DMS53 (cell line): ENCODE results near the gene EP400.

Experiments used
- DNase-seq: peaks from one replicate; lab custom pipeline; 2025; lab: John Stamatoyannopoulos, UW

The EP400 gene

DNA sequence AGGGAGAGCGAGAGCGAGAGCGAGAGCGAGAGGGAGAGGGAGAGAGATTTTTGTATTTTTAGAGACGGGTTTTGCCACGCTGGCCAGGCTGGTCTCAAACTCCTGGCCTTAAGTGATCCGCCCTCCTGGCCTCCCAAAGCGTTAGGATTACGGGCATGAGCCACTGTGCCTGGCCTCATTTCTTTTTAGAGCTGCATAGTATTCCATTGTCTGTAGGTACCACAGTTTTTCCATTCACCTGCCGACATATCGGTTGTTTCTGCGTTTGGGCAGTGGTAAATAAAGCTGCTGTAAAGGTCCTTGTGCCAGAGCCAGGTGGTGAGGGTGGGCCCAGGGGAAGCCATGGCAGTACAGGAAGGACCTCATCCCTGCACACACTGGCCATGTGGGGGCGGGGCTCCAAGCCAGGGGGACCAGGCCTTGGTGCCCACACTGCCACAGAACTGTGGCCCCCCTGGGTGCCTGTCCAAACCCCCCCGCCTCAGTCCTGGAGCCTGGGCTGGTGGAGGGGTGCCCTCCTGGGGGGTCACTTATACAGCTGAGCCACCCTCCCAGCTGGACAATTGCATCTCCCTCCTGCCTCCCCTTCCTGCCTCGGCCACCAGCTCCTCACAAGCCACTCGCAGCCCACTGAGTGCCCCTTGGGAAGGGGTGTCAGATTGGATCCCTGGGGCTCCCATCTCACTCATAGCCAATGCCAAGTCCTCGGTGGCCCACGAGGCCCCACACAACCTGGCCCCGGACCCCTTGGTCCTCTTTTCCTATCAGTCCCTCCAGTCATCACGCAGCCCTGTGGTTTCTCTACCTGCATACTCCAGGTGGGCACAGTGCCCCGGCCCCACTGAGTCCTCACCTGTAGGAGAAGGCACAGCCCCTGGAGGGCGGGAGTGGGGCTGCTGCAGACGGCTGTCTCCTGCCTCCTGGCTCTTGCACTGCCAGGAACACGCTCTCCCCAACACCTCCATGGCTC, 22.3 kb upstream of the EP400 start:
- DNase-seq: peak; percentile 43

DNA sequence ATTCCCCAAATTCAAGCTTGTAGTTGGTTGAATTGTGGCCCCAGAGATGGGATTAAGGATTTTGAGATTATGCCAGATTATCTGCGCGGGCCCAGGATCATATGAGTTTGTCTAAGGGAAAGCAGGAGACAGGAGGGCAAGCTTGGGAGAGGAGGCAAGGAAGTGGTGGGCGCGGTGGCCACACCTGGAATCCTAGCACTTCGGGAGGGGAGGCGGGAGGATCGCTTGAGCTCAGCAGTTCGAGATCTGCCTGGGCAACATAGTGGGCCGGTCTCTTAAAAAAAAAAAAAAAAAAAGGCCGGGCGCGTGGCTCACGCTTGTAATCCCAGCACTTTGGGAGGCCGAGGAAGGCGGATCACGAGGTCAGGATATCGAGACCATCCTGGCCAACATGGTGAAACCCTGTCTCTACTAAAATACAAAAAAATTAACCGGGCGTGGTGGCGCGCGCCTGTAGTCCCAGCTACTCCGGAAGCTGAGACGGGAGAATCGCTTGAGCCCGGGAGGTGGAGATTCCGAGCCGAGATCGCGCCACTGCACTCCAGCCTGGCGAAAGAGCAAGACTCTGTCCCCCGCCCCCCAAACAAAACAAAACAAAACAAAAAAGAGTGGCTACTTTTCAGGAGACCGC, 21.5 kb upstream of the EP400 start:
- DNase-seq: peak; percentile 79

DNA sequence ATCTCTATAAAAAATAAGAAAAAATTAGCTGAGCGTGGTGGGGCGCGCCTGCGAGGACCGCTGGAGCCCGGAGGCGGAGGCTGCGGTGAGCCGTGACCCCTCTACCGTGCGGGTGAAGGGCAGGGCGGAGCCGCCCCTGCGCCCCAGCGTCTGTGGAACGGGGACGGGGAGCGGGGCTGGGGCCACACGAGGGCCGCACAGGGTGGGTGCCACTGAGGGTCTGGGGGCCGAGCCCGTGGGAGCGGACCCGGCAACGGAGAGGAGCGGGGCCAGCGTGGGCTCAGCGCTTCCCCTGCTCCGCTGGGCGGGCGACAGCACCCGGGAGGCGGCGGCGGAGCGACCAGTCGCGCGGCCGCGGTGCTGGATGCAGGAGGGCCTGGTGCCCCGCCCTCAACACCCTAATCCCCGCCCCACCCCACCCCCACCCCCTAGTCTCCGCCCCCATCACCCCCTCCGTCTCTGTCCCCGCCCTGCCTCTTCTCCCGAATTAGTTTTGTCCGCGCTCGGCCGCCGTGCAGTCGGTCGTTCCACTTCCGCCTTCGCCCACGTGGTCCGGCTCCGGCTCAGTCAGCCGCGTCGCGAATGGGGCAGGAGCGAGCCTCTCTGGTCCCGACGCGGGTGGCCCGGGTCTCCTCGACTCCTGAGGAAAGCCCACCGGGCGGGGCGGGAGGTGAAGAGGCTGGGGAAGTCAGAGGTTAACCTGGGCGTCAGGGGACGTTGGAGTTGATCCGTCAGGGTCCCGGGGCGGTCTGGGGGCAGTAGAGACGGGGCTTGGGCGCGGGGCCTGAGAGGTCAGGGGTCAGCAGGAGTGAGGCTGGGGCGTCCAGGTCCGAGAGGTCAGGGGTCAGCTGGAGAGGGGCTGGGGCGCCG, 20.8 kb upstream of the EP400 start, which contains the start of gene PUS1:
PUS1 (plus strand) TSS at position 566 of the 870 bp plus-strand sequence. CDS start 447 bp downstream, outside the sequence.
- peak; percentile 98 for DNase-seq

DNA sequence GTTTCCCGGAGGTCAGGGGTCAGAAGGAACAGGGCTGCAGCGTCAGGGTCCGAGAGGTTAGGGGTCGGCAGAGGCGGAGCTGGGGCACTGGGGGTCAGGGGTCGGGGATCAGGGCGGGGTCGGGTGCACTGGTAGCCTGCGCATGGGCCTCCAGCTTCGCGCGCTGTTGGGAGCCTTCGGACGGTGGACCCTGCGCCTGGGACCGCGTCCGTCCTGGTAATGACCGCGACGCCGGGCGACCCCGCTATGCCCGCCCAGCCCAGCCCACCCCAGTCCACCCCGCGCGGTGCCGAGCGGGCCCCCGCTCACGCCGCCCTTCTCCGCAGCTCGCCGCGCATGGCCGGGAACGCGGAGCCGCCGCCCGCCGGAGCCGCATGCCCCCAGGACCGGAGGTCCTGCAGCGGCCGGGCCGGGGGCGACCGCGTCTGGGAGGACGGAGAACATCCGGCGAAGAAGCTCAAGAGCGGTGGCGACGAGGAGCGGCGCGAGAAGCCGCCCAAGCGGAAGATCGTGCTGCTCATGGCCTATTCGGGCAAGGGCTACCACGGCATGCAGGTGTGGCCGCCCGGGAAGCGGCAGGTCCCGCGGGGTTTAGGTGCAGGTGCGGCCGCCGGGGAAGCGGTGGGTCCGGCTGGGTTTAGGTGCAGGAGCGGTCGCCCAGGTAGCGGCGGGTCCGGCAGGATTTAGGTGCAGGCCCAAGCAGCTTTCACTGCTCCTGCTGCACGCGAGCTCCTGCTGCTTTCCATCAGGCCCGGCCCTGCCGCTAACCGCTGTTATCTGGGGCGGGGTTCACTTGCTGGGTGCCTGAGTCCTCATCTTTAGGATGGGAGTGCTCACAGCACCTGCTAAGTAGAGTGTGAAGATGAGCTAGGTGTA, 19.9 kb upstream of the EP400 start:
- peak; percentile 70 for DNase-seq

DNA sequence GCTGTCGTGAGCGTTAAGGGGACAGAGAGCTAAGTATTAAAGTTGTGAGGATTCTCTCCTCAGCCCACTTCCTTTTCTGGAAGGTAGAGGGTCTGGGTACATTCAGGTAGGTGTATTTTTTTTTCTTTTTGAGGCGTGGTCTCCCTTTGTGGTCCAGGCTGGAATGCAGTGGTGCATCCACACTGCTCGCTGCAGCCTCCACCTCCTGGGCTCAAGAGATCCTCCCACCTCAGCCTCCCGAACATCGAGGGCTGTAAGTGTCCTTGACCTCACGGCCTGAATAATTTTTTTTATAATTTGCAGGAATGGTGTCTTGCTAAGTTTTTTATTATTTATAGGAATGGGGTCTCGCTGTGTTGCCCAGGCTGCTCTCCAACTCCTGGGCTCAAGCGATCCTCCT, 19.2 kb upstream of the EP400 start:
- DNase-seq: no peak

DNA sequence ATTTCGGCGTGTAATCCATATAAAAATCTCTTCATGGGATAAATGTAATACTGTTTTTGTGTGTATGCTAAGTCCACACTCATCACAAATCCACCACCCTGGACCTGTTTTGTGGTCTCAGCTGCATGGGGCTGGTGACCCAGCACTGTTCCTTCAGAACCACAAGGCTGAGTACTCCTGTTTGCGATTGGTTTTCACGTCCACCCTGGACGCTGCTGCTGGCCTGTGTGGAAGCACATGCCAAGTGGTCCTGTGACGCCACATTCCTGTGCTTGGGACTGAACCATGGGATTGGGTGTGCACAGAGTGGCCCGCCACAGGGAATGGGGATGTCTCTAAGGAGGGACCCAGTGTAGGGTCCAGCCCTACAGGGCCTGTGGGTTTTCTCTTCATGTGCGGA, 16.4 kb upstream of the EP400 start:
- DNase-seq: no peak

DNA sequence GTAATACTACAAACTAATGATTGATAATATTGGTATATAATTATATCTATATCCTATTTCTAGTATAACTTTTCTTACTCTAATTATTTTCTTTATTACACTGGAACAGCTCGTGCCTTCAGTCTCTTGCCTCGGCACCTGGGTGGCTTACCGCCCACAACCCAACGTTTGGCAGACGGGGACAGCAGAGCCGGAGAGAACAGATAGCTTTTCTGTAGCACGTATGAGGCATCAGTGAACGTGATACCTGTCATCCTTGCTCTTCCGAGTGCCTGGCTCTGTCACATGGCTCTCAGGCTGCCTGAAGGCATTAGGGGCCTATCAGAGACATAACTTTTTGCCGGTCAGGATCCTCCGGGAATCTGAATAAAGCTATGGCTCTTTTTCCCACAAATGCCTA, 15.2 kb upstream of the EP400 start:
- no peak for DNase-seq

DNA sequence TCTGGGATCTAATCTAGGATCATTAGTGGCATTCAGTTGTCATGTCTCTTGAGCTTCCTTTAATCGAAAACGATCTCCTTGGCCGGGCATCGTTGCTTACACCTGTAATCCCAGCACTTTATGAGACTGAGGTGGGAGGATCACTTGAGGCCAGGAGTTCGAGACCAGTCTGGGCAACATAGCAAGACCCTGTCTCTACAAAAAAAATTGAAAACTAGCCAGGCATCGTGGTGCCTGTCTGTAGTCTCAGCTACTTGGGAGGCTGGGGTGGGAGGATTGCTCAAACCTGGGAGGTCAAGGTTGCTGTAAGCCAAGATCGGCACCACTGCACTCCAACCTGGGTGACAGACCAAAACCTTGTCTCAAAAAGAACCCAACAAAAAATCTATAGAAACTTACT, 11.7 kb upstream of the EP400 start:
- DNase-seq: no peak

DNA sequence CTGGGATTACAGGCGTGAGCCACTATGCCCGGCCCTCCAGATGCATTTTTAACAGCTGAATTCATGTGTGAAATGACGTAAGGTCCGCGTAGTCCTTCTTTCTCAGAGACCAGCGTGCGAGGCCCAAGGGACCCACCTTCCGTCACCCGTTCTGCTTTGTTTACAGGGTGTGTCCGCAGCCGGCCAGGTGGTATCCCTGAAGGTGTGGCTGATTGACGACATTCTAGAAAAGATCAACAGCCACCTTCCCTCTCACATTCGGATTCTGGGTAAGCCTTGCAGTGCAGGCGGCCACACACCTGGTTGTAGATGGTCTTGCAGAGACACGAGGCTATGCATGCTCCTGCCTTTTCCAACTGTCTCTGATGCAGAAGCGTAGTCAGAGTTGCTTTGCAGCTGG, 10.7 kb upstream of the EP400 start:
- no peak for DNase-seq

DNA sequence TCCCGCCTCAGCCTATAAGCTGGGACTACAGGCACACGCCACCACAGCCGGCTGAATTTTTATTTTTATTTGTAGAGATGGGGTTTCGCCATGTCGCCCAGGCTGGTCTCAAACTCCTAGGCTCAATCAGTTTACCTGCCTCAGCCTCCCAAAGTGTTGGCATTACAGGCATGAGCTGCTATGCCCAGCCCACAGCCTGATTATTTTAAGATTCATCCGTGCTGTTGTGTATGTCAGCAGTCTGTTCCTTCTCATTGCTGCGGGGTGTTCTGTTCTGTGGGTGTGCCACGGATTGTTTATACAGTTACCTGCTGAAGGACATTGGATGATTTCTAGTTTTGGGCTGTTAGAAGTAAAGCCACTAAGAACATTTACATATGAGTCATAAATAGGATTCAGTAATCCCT, 9.6 kb upstream of the EP400 start:
- DNase-seq: no peak

DNA sequence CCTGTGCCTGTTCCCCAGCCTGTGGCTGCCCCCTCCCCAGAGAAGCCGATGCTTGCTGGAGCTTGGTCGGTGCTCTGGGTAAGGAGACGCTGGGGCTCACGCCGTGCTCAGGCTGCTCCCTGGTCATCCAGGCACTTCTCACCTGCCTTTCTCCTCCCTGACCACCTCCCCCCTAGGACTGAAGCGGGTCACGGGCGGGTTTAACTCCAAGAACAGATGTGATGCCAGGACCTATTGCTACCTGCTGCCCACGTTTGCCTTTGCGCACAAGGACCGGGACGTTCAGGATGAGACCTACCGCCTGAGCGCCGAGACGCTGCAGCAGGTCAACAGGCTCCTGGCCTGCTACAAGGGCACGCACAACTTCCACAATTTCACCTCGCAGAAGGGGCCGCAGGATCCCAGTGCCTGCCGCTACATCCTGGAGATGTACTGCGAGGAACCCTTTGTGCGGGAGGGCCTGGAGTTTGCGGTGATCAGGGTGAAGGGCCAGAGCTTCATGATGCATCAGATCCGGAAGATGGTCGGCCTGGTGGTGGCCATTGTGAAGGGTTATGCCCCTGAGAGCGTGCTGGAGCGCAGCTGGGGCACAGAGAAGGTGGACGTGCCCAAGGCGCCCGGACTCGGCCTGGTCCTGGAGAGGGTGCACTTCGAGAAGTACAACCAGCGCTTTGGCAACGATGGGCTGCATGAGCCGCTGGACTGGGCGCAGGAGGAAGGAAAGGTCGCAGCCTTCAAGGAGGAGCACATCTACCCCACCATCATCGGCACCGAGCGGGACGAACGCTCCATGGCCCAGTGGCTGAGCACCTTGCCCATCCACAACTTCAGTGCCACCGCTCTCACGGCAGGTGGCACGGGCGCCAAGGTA, 8.4 kb upstream of the EP400 start:
- DNase-seq: no peak

DNA sequence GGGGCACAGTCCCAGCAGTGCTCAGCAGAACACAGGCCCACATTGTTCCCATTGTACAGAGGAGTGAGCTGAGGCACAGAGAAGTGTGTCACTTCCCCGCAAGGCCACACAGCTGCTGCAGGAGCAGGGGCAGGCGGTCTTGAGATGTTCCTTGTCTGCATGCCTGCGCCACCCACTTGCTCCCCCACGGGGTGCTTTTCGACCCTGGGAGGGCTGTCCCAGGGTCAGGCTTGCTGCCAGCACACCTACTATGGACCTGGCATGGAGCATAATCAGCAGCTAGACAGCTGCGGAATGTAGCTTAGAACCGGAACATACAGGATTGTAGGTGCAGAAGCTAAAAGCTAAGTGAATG, 7.8 kb upstream of the EP400 start:
- no peak for DNase-seq

DNA sequence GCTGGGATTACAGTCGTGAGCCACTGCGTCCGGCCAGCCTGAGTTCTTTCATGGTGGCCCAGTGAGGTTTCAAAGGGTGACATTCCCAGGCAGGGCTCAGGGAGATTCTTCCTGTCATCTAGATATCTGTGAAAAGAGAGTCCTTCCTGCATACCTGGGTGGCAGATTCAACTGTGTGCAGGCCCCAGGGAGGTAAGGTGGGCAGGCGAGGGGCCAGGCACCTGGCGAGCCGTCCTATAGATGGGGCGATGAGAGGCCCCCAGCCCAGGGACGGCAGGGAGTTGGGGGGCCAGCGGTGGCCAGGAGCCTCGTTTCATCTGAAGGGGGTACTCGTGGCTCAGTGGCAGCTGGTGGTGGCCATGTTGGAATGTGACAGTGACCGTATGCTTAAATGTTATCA, 7.1 kb upstream of the EP400 start:
- DNase-seq: no peak

DNA sequence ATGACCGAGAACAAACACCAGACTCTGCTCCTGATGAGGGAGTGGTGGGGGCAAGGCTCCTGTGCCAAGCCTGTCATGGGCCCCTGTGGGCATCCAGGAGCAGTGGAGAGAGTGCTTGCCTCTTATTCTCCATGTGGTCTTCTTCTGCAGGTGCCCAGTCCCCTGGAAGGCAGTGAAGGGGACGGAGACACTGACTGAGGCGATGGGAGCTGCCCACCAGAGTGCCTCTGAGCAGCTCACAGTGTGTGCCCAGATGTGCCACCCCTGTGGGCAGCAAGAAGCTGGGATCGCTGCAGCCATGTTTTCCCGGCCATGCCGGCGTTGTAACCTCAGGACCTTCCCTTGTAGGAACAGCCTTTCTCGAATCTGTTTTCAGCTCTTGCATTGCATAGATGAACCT, 6.4 kb upstream of the EP400 start:
- no peak for DNase-seq

DNA sequence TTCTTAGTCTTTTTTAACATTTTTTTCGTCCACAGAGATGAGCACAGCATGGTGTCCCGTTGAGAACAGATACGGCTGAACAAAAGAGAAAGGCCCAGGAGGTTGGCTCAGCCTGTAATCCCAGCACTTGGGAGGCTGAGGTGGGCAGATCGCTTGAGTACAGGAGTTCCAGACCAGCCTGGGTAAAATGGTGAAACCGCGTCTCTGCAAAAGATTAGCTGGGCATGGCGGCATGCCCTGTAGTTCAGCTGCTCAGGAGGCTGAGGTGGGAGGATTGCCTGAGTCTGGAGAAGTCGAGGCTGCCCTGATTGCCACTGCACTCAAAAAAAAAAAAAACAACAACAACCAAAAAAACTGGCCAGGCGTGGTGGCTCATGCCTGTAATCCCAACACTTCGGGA, 5.9 kb upstream of the EP400 start:
- DNase-seq: no peak

DNA sequence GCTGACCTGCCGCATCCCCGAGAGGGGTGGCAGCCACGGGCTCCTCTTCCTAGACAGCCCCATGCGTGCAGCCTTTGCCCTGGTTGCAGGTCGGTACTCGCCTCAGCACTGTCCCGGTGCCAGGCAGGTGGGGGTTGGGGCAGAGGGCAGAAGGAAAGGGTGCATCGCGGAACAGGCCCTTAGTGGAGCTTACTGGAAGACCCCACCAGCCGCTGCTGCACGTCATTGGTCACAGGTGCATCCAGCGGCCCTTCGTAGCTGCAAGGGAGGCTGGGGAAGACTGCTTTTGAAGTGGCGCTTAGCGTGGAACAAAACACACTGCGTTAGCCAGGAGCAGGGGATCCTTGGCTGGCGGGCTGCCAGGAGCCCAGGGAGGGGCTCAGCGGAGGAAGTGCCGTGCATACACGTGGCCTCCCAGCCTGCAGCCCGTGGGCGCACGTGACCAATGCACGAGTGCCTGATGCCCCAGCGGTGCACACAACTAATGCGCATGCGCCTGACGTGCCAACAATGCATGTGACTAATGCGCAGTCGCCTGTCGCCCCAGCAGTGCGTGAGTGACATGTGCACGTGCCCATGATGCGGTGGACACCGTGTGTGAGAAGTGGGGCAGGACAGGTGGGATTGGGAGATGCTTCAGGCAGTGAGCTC, 5.0 kb upstream of the EP400 start:
- no peak for DNase-seq

DNA sequence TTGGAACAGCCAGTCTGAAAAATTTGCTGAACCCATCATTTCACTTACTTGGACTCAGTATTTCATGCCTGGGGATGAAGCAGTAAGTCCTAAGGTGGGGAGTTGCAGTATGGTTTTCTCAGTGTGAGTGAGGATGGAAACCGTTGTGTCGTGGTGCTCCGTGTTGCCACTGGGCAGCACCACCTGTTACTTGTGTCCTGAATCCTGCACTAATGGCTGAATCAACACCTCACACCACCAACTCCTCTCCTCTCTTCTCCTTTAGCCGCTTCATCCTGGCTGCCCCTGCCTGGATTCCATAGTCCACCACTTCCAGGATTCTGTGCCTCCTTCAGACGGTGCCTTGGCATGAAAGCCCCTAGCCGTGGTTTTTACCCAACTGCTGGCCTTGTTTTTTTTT, 3.0 kb upstream of the EP400 start:
- DNase-seq: no peak

DNA sequence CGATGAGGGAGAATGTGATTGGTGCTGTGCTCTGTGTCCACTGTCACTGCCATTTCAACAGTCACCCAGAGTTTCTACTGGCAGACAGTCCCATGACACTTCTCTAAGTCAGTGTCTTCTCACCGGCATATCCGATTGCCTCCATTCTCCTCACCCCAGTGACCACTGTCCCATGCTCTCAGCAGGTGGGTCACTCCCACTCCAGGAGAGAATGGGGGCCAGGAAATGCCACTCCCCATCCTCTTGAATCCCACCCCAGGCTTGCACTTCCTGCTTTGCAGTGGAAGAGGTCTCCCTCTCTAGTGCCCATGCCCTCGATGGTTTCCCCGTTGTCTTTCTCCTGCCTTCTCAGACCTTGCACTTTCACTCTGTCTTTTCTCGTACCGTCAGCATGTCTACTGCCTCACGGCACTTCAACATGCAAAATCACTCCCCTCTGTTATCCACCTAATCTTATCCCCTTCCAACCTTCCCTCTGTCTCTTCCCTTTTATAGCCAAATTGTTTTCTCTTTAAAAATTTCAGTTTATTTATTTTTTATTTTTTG, 2.2 kb upstream of the EP400 start:
- DNase-seq: peak; percentile 31

DNA sequence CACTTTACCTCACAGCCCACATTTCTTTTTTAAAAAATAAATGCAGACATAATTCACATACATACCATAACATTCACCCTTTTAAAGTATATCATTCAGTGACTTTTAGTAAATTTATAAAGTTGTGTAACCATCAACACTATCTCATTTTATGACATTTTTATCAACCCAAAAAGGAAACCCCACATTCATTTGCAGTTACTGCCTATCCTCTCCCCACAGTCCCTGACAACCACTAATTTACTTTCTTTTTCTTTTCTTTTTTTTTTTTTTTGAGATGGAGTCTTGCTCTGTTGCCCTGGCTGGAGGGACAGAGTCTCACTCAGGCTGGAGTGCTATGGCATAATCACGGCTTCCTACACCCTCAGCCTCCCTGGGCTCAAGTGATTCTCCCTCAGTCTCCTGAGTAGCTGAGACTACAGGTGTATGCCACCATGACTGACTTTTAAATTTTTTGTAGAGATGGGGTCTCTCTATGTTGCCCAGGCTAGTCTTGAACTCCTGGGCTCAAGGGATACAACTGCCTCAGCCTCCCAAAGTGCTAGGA, 1.5 kb upstream of the EP400 start:
- no peak for DNase-seq
